Measurements from ENCODE around the gene LAPTM5. TPM values are rescaled to one million over a fixed set of nuclear protein-coding genes. Genes with fewer than 3 reads are reported as not detected.

LAPTM5 gene
- total and polyA plus RNA-seq, 10 donors = 419 to 747 (median 577) TPM

GRCh38 chr1:30776097-30777059 lies 18.8 kb upstream of the LAPTM5 start:
- no peaks in the 10 kb centered on the region for H3K9me3 ChIP-seq
- intact Hi-C loops (cut with DNase I; ENCODE audit: low total_unique reads) = no loop called here
- 77 to 94% (median 92%) methylated on average over 14 to 18 of the region's 18 CpGs for WGBS, 5 donors

DNA sequence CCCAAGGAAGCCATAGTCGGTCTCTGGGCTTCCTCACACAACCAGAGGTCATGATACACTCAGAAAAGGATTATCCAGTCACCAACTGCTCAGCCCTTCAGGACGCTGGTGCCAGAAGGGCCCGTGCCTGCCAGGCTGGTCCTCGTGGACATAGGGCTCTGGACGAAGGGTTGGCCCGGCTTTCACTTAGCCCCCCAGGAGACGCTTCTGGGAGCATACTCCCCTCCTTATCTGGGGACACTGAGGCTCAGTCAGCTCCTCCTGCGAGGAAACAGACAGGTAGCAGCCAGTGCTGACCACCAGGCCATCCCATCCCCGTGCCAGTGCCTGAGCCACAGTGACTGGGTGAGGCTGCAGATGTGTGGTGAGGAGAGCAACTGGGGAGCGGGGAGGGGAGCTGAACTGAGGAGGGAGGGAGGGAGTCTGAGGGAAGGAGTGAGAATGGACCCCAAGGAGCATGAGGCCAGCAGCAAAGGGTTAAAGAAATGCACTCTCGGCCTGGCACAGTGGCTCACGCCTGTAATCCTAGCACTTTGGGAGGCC lies 17.9 kb upstream of the LAPTM5 start:
- no peak for DNase-seq
- TF ChIP-seq, protein P1, sequence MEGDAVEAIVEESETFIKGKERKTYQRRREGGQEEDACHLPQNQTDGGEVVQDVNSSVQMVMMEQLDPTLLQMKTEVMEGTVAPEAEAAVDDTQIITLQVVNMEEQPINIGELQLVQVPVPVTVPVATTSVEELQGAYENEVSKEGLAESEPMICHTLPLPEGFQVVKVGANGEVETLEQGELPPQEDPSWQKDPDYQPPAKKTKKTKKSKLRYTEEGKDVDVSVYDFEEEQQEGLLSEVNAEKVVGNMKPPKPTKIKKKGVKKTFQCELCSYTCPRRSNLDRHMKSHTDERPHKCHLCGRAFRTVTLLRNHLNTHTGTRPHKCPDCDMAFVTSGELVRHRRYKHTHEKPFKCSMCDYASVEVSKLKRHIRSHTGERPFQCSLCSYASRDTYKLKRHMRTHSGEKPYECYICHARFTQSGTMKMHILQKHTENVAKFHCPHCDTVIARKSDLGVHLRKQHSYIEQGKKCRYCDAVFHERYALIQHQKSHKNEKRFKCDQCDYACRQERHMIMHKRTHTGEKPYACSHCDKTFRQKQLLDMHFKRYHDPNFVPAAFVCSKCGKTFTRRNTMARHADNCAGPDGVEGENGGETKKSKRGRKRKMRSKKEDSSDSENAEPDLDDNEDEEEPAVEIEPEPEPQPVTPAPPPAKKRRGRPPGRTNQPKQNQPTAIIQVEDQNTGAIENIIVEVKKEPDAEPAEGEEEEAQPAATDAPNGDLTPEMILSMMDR (IDR thresholded peaks at IDR 0.05 in 8 of 11, conservative IDR thresholded peaks at IDR 0.05 in 3 of 11) = no peak
- TF ChIP-seq POLR2A (IDR thresholded peaks at IDR 0.05) (no peak), POLR2AphosphoS5 (IDR thresholded peaks at IDR 0.05) (no peak)
- Histone ChIP-seq H3K36me3 (no peaks in the 10 kb centered on the region), H3K27ac (no peak overlapping the region), H3K27me3 (replicated peaks in 1 of 7) (no peaks in the 10 kb centered on the region), H3K4me3 (no peak overlapping the region), H3K4me1 (peaks cover 7 to 44% (median 15%) of the 10 kb centered on the region in 6 donors), H3K9me3 (no peaks in the 10 kb centered on the region)
- intact Hi-C loops (cut with DNase I; ENCODE audit: low total_unique reads) = no loop called here
- 76 to 92% (median 88%) methylated on average over 7 to 12 of the region's 12 CpGs for WGBS, 5 donors

More at GRCh38 chr1:30776097-30777059, 18.8 kb upstream of the LAPTM5 start:
- TF ChIP-seq, protein P1 (IDR thresholded peaks at IDR 0.05 in 8 of 11, conservative IDR thresholded peaks at IDR 0.05 in 3 of 11) = no peak
- no peak for TF ChIP-seq POLR2AphosphoS5 (IDR thresholded peaks at IDR 0.05)
- TF ChIP-seq POLR2A (IDR thresholded peaks at IDR 0.05) = no peak
- peaks cover 7 to 46% (median 16%) of the 10 kb centered on the region in 6 donors for H3K4me1 ChIP-seq
- no peak for DNase-seq
- H3K27me3 ChIP-seq (replicated peaks in 1 of 7) = no peaks in the 10 kb centered on the region
- H3K27ac ChIP-seq = no peak overlapping the region
- H3K4me3 ChIP-seq = no peak overlapping the region
- H3K36me3 ChIP-seq = no peaks in the 10 kb centered on the region

- intact Hi-C loops (cut with DNase I; ENCODE audit: low total_unique reads) = no loop called here
- DNase-seq = no peak
- Histone ChIP-seq H3K36me3 (no peaks in the 10 kb centered on the region), H3K9me3 (no peaks in the 10 kb centered on the region), H3K4me3 (no peak overlapping the region), H3K27ac (no peak overlapping the region), H3K27me3 (replicated peaks in 1 of 7) (no peaks in the 10 kb centered on the region), H3K4me1 (peaks cover 4 to 37% (median 9%) of the 10 kb centered on the region in 6 donors)
- 58 to 83% (median 73%) methylated on average over 12 to 22 of the region's 22 CpGs for WGBS, 5 donors
- TF ChIP-seq POLR2A (IDR thresholded peaks at IDR 0.05) (no peak), POLR2AphosphoS5 (IDR thresholded peaks at IDR 0.05) (peak in 1 of 3 donors; percentile 25)
Measured at GRCh38 chr1:30774550-30775432, 17.2 kb upstream of the LAPTM5 start.

- no peaks in the 10 kb centered on the region for H3K27me3 ChIP-seq (replicated peaks in 1 of 7)
- H3K36me3 ChIP-seq = no peaks in the 10 kb centered on the region
- no peak overlapping the region for H3K4me3 ChIP-seq
- H3K4me1 ChIP-seq = peaks cover 0 to 33% (median 4%) of the 10 kb centered on the region in 6 donors
- WGBS, 5 donors = 76 to 84% (median 80%) methylated on average over 6 to 7 of the region's 7 CpGs
- intact Hi-C loops (cut with DNase I; ENCODE audit: low total_unique reads) = no loop called here
- DNase-seq = no peak
- TF ChIP-seq POLR2A (IDR thresholded peaks at IDR 0.05) (no peak), POLR2AphosphoS5 (IDR thresholded peaks at IDR 0.05) (no peak)
- TF ChIP-seq, protein P1 (IDR thresholded peaks at IDR 0.05 in 8 of 11, conservative IDR thresholded peaks at IDR 0.05 in 3 of 11) = no peak
- no peaks in the 10 kb centered on the region for H3K9me3 ChIP-seq
- H3K27ac ChIP-seq = no peak overlapping the region
Measured at GRCh38 chr1:30773722-30774358, 16.3 kb upstream of the LAPTM5 start.

Data from spleen (tissue), 11 donors.